ENCODE data around the gene CKM.

The CKM gene

DNA sequence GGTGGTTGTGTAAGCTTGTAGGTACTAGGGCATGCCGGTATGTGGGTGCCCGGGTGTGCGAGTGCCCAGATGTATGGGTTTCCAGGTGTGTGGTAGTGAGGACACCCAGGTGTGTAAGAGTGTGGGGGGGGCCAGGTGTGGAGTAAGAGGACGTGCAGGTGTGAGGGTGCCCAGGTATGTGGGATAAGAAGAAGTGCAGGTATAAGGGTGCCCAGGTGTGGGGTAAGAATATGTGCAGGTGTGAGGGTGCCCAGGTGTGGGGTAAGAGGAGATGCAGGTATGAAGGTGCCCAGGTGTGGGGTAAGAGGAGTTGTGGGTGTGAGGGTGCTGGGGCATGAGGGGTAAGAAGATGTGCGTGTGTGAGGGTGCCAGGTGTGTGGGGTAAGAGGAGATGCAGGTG lies 57.3 kb downstream of the CKM start:
- Histone ChIP-seq H3K4me1 (ENCODE audit: control insufficient read depth, insufficient read depth, low read length) (no peaks in the 10 kb centered on the region), H3K27me3 (ENCODE audit: control insufficient read depth, insufficient read depth, low read length) (no peaks in the 10 kb centered on the region), H3K36me3 (ENCODE audit: control insufficient read depth, insufficient read depth, low read length) (peaks cover 36% of the 10 kb centered on the region), H3K4me3 (ENCODE audit: low read depth, low read length) (no peak overlapping the region), H3K27ac (ENCODE audit: low read depth, low read length) (no peak overlapping the region), H3K9me3 (ENCODE audit: control insufficient read depth, insufficient read depth, low read depth, low read length) (no peaks in the 10 kb centered on the region), H3K9ac (ENCODE audit: low read length) (no peak overlapping the region)

DNA sequence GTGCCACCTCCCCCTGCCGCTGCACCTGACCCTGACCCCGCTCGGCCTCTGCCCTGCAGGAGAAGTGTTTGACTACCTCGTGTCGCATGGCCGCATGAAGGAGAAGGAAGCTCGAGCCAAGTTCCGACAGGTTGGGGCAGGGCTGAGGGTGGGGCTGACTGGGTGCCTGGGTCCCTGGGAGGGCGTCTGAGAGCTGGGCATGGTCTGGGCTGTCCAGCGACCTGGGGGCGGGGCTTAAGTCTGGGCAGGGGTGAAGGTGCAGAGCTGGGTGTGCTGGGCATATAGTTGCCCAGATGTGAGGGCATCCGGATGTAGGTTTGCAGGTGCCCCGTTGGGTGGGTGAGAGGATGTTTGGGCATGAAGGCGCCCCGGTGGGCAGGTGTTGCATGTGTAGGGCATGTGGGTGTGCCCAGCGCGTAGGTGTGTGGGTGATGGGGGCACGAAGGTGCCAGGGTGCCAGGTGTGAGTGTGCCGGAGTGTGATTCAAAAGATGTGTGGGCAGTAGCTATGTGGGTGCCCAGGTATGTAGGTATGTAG lies 57.8 kb downstream of the CKM start:
- no peak overlapping the region for H3K27ac ChIP-seq (ENCODE audit: low read depth, low read length)
- H3K9ac ChIP-seq (ENCODE audit: low read length) = no peak overlapping the region
- H3K27me3 ChIP-seq (ENCODE audit: control insufficient read depth, insufficient read depth, low read length) = no peaks in the 10 kb centered on the region
- no peaks in the 10 kb centered on the region for H3K9me3 ChIP-seq (ENCODE audit: control insufficient read depth, insufficient read depth, low read depth, low read length)
- H3K36me3 ChIP-seq (ENCODE audit: control insufficient read depth, insufficient read depth, low read length) = peaks cover 31% of the 10 kb centered on the region
- H3K4me3 ChIP-seq (ENCODE audit: low read depth, low read length) = no peak overlapping the region
- no peaks in the 10 kb centered on the region for H3K4me1 ChIP-seq (ENCODE audit: control insufficient read depth, insufficient read depth, low read length)

DNA sequence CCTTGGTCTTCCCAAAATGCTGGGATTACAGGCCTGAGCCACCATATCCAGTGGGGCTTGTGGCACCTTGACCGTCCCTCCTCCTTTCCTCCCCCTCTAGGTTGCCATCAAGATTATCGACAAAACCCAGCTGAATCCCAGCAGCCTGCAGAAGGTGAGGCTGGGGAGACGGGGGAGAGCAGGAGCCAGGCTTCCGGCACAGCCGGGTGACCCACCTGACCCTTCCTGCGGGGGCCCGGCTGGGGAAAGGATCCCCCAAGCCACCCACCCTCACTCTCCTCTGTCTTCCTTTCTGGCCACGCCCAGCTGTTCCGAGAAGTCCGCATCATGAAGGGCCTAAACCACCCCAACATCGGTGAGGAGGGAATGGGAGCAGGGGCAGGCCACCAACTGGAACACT lies 59.7 kb downstream of the CKM start:
- Histone ChIP-seq H3K36me3 (ENCODE audit: control insufficient read depth, insufficient read depth, low read length) (peaks cover 27% of the 10 kb centered on the region), H3K4me3 (ENCODE audit: low read depth, low read length) (no peak overlapping the region), H3K9me3 (ENCODE audit: control insufficient read depth, insufficient read depth, low read depth, low read length) (no peaks in the 10 kb centered on the region), H3K4me1 (ENCODE audit: control insufficient read depth, insufficient read depth, low read length) (no peaks in the 10 kb centered on the region), H3K27ac (ENCODE audit: low read depth, low read length) (no peak overlapping the region), H3K9ac (ENCODE audit: low read length) (no peak overlapping the region), H3K27me3 (ENCODE audit: control insufficient read depth, insufficient read depth, low read length) (no peaks in the 10 kb centered on the region)

DNA sequence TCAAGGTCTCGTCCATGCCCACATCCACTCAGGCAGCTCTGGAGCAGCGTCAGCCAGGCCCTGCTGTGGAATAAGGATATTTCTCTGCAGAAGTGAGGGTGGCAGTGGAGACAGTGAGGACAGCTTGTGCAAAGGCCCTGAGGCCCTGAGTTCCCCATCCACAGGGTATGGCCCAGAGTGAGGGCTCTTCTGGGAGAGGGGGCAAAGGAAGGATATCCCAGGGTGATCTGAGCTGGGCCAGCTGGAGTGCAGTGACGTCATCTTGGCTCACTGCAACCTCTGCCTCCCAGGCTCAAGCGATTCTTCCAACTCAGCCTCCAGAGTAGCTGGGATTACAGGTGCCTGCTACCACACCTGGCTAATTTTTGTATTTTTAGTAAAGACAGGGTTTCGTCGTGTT lies 60.1 kb downstream of the CKM start:
- no peaks in the 10 kb centered on the region for H3K9me3 ChIP-seq (ENCODE audit: control insufficient read depth, insufficient read depth, low read depth, low read length)
- H3K27me3 ChIP-seq (ENCODE audit: control insufficient read depth, insufficient read depth, low read length) = no peaks in the 10 kb centered on the region
- no peak overlapping the region for H3K9ac ChIP-seq (ENCODE audit: low read length)
- H3K4me1 ChIP-seq (ENCODE audit: control insufficient read depth, insufficient read depth, low read length) = no peaks in the 10 kb centered on the region
- H3K27ac ChIP-seq (ENCODE audit: low read depth, low read length) = no peak overlapping the region
- H3K4me3 ChIP-seq (ENCODE audit: low read depth, low read length) = no peak overlapping the region
- H3K36me3 ChIP-seq (ENCODE audit: control insufficient read depth, insufficient read depth, low read length) = peaks cover 25% of the 10 kb centered on the region

DNA sequence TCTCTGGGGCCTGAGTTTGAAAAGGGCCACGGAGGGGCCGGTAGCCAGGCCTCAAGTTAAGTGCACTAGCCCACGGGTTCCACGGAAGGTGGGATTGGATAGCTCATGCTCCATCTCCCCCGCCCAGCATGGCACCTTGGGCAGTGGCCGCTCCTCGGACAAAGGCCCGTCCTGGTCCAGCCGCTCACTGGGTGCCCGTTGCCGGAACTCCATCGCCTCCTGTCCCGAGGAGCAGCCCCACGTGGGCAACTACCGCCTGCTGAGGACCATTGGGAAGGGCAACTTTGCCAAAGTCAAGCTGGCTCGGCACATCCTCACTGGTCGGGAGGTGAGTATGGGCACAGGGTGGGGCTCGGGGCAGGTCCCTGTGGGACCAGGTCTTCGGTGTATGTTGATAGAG lies 63.8 kb downstream of the CKM start:
- Histone ChIP-seq H3K4me1 (ENCODE audit: control insufficient read depth, insufficient read depth, low read length) (no peaks in the 10 kb centered on the region), H3K9me3 (ENCODE audit: control insufficient read depth, insufficient read depth, low read depth, low read length) (no peaks in the 10 kb centered on the region), H3K27me3 (ENCODE audit: control insufficient read depth, insufficient read depth, low read length) (no peaks in the 10 kb centered on the region), H3K4me3 (ENCODE audit: low read depth, low read length) (no peak overlapping the region), H3K36me3 (ENCODE audit: control insufficient read depth, insufficient read depth, low read length) (peaks cover 12% of the 10 kb centered on the region), H3K9ac (ENCODE audit: low read length) (no peak overlapping the region), H3K27ac (ENCODE audit: low read depth, low read length) (no peak overlapping the region)

DNA sequence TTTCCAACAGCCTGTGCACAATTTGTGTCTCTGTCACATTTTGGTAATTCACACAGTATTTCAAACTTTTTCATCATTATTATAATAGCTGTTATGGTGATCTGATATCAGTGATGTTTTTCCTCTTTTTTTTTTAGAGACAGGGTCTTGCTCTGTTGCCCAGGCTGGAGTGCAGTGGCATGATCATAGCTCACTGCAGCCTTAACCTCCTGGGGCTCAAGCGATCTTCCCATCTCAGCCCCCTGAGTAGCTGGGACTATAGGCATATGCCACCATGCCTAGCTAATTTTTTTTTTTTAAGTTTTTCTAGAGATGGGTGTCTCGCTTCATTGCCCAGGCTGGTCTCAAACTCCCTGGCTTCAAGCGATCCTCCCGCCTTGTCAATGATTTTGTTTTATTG lies 65.8 kb downstream of the CKM start:
- Histone ChIP-seq H3K9me3 (ENCODE audit: control insufficient read depth, insufficient read depth, low read depth, low read length) (no peaks in the 10 kb centered on the region), H3K27ac (ENCODE audit: low read depth, low read length) (no peak overlapping the region), H3K9ac (ENCODE audit: low read length) (no peak overlapping the region), H3K4me1 (ENCODE audit: control insufficient read depth, insufficient read depth, low read length) (peaks cover 8% of the 10 kb centered on the region; the same call in 1 of the 2 replicates), H3K27me3 (ENCODE audit: control insufficient read depth, insufficient read depth, low read length) (no peaks in the 10 kb centered on the region), H3K4me3 (ENCODE audit: low read depth, low read length) (no peak overlapping the region), H3K36me3 (ENCODE audit: control insufficient read depth, insufficient read depth, low read length) (peaks cover 14% of the 10 kb centered on the region)

Measured in HUES6 (cell line).